Measurements from ENCODE around the gene ARL15. TPM values are rescaled to one million over a fixed set of nuclear protein-coding genes. Genes with fewer than 3 reads are reported as not detected.

ARL15 gene
- total and polyA plus RNA-seq, 2 donors (not counting 1 experiment from before 2014, with no cell fraction given): 5.8 to 20.5 TPM

- ATAC-seq (ENCODE audit: low read depth) (no peak), DNase-seq (no peak)
- Mint-ChIP-seq H3K27ac (no peak overlapping the region), H3K27me3 (no peaks in the 10 kb centered on the region), H3K9me3 (ENCODE audit: insufficient read depth) (no peaks in the 10 kb centered on the region), H3K4me3 (no peak overlapping the region), H3K4me1 (no peaks in the 10 kb centered on the region)
- intact Hi-C loops (cut with micrococcal nuclease): no loop called here
- Histone ChIP-seq H3K9ac (ENCODE audit: low read length) (no peak overlapping the region), H3K4me3 (ENCODE audit: control extremely low read depth in 1 of 5, extremely low read depth in 1 of 5, insufficient read depth in 1 of 5, low read depth in 2 of 5, low read length in 4 of 5) (no peak overlapping the region), H3K27me3 (replicated peaks in 1 of 4; ENCODE audit: control extremely low read depth in 1 of 4, control insufficient read depth in 3 of 4, insufficient read depth in 4 of 4, low read length in 3 of 4) (no peaks in the 10 kb centered on the region), H2AFZ (ENCODE audit: insufficient read depth, low read depth, low read length, poor library complexity, severe bottlenecking) (no peak overlapping the region), H3K27ac (ENCODE audit: low read length in 2 of 2) (no peak overlapping the region), H3K9me3 (ENCODE audit: control extremely low read depth in 1 of 3, control insufficient read depth in 2 of 3, insufficient read depth in 1 of 3, low read length in 2 of 3) (no peaks in the 10 kb centered on the region), H4K20me1 (ENCODE audit: control insufficient read depth, insufficient read depth, low read length, poor library complexity, severe bottlenecking) (no peaks in the 10 kb centered on the region), H3K36me3 (replicated peaks in 1 of 2; ENCODE audit: control extremely low read depth in 1 of 2, control insufficient read depth in 1 of 2, extremely low read depth in 1 of 2, insufficient read depth in 2 of 2, low read length in 1 of 2) (peaks cover 1 to 2% of the 10 kb centered on the region in 2 experiments), H3K79me2 (ENCODE audit: control insufficient read depth, insufficient read depth, low read length) (no peaks in the 10 kb centered on the region), H3K4me2 (replicated peaks; ENCODE audit: low read depth, low read length, poor library complexity, severe bottlenecking) (no peak overlapping the region), H3K4me1 (ENCODE audit: control insufficient read depth in 2 of 2, insufficient read depth in 2 of 2, low read length in 2 of 2) (no peaks in the 10 kb centered on the region)
- ChIA-PET POLR2A (no interaction called here), CTCF (no interaction called here)
- no CpG with 5 or more reads among the region's 1 CpG for WGBS (ENCODE audit: insufficient coverage)
- no peak for TF ChIP-seq EZH2 (IDR thresholded peaks at IDR 0.05; ENCODE audit: borderline replicate concordance, insufficient read depth, low read depth, low read length, poor library complexity, severe bottlenecking)
- TF ChIP-seq, protein P1, sequence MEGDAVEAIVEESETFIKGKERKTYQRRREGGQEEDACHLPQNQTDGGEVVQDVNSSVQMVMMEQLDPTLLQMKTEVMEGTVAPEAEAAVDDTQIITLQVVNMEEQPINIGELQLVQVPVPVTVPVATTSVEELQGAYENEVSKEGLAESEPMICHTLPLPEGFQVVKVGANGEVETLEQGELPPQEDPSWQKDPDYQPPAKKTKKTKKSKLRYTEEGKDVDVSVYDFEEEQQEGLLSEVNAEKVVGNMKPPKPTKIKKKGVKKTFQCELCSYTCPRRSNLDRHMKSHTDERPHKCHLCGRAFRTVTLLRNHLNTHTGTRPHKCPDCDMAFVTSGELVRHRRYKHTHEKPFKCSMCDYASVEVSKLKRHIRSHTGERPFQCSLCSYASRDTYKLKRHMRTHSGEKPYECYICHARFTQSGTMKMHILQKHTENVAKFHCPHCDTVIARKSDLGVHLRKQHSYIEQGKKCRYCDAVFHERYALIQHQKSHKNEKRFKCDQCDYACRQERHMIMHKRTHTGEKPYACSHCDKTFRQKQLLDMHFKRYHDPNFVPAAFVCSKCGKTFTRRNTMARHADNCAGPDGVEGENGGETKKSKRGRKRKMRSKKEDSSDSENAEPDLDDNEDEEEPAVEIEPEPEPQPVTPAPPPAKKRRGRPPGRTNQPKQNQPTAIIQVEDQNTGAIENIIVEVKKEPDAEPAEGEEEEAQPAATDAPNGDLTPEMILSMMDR (IDR thresholded peaks at IDR 0.05): no peak
Observed at GRCh38 chr5:53940921-53941320, 369.5 kb downstream of the ARL15 start.

- no peak overlapping the region for H3K4me2 ChIP-seq (replicated peaks; ENCODE audit: low read depth, low read length, poor library complexity, severe bottlenecking)
- H3K4me1 Mint-ChIP-seq: no peaks in the 10 kb centered on the region
- H3K9ac ChIP-seq (ENCODE audit: low read length): no peak overlapping the region
- H3K9me3 Mint-ChIP-seq (ENCODE audit: insufficient read depth): no peaks in the 10 kb centered on the region
- WGBS (ENCODE audit: insufficient coverage): no CpG with 5 or more reads among the region's 2 CpGs
- no peaks in the 10 kb centered on the region for H3K4me1 ChIP-seq (ENCODE audit: control insufficient read depth in 2 of 2, insufficient read depth in 2 of 2, low read length in 2 of 2)
- DNase-seq: no peak
- no peak overlapping the region for H3K27ac ChIP-seq (ENCODE audit: low read length in 2 of 2)
- no peaks in the 10 kb centered on the region for H3K9me3 ChIP-seq (ENCODE audit: control extremely low read depth in 1 of 3, control insufficient read depth in 2 of 3, insufficient read depth in 1 of 3, low read length in 2 of 3)
- no peak overlapping the region for H3K27ac Mint-ChIP-seq
- no peak overlapping the region for H2AFZ ChIP-seq (ENCODE audit: insufficient read depth, low read depth, low read length, poor library complexity, severe bottlenecking)
- H3K27me3 ChIP-seq (replicated peaks in 1 of 4; ENCODE audit: control extremely low read depth in 1 of 4, control insufficient read depth in 3 of 4, insufficient read depth in 4 of 4, low read length in 3 of 4): no peaks in the 10 kb centered on the region
- no peaks in the 10 kb centered on the region for H3K27me3 Mint-ChIP-seq
- no peak overlapping the region for H3K4me3 Mint-ChIP-seq
- no peak for ATAC-seq (ENCODE audit: low read depth)
- intact Hi-C loops (cut with micrococcal nuclease): no loop called here
- H3K36me3 ChIP-seq (replicated peaks in 1 of 2; ENCODE audit: control extremely low read depth in 1 of 2, control insufficient read depth in 1 of 2, extremely low read depth in 1 of 2, insufficient read depth in 2 of 2, low read length in 1 of 2): peaks cover 0 to 1% of the 10 kb centered on the region in 2 experiments
- no peak for TF ChIP-seq EZH2 (IDR thresholded peaks at IDR 0.05; ENCODE audit: borderline replicate concordance, insufficient read depth, low read depth, low read length, poor library complexity, severe bottlenecking)
- TF ChIP-seq, protein P1 (IDR thresholded peaks at IDR 0.05): no peak
- no peak overlapping the region for H3K4me3 ChIP-seq (ENCODE audit: control extremely low read depth in 1 of 5, extremely low read depth in 1 of 5, insufficient read depth in 1 of 5, low read depth in 2 of 5, low read length in 4 of 5)
- H4K20me1 ChIP-seq (ENCODE audit: control insufficient read depth, insufficient read depth, low read length, poor library complexity, severe bottlenecking): no peaks in the 10 kb centered on the region
- POLR2A ChIA-PET: no interaction called here
- H3K79me2 ChIP-seq (ENCODE audit: control insufficient read depth, insufficient read depth, low read length): no peaks in the 10 kb centered on the region
- CTCF ChIA-PET: no interaction called here
Observed at GRCh38 chr5:53937467-53937866, 372.9 kb downstream of the ARL15 start.

All from B cell (primary cell).